Vagina (tissue), 2 donors: ENCODE results near the gene TMIGD1. TPM values are rescaled to one million over a fixed set of nuclear protein-coding genes. Genes with fewer than 3 reads are reported as not detected.

Experiments used
- DNase-seq, 2 donors: peaks; one replicate each; pipeline ENCODE4 v3.0.0-alpha.2; 2017; ENCODE audit errors: extremely low spot score in 2 of 2
- H3K27ac ChIP-seq: fragments of 200-600 bp; sonication (generic); one replicate; pipeline ENCODE4 v1.5.1; 2019
- H3K27me3 ChIP-seq: fragments of 200-600 bp; sonication (generic); one replicate; pipeline ENCODE4 v1.5.1; 2019
- H3K36me3 ChIP-seq, 2 donors: fragments of 200-600 bp; sonication (generic); one replicate each; pipeline ENCODE4 v1.5.1; 2017 to 2019
- H3K4me1 ChIP-seq: fragments of 200-600 bp; sonication (generic); one replicate; pipeline ENCODE4 v1.5.1; 2019
- H3K4me3 ChIP-seq, 2 donors: fragments of 200-600 bp; sonication (generic); 1 replicate in 1 of 2; 2 replicates in 1 of 2; pipeline ENCODE4 v1.5.1; 2016 to 2019
- H3K9me3 ChIP-seq: fragments of 200-600 bp; sonication (generic); one replicate; pipeline ENCODE4 v1.5.1; 2019
- POLR2A ChIP-seq, 2 donors: fragments of 450-650 bp; IDR thresholded peaks; one replicate each; pipeline ENCODE4 v1.6.1; 2017; ENCODE audit warnings: antibody characterized with exemption in 2 of 2, mild to moderate bottlenecking in 2 of 2, moderate library complexity in 2 of 2
- POLR2AphosphoS5 ChIP-seq, 2 donors: sonication (generic); formaldehyde crosslinking; IDR thresholded peaks; one replicate each; pipeline ENCODE4 v1.9.0; 2017; ENCODE audit warnings: antibody characterized with exemption in 2 of 2, mild to moderate bottlenecking in 2 of 2, low read depth in 1 of 2; ENCODE audit not compliant: insufficient read depth in 1 of 2
- intact Hi-C: fragments of 100-400 bp; cut with DNase I; formaldehyde crosslinking; loops from one replicate; pipeline ENCODE4 v1.15.1; 2023
- total RNA-seq: library from RNA; depleted of rRNA; stranded (reverse); fragments of >200 nt; gene quantifications from one replicate; pipeline ENCODE4 v1.2.3, GENCODE V29; 2016
- TF ChIP-seq, protein P1 (sequence below), 3 experiments: fragments of 450-650 bp in 2 of 3; fragments of 200-600 bp in 1 of 3; sonication (generic) in 1 of 3; IDR thresholded peaks; one replicate each; pipeline ENCODE4 v1.5.1; 2017 to 2019; ENCODE audit warnings: antibody characterized with exemption in 3 of 3, mild to moderate bottlenecking in 2 of 3, moderate library complexity in 2 of 3

The TMIGD1 gene
- total RNA-seq, 1 donor from 2014 or later, result not detected

DNA sequence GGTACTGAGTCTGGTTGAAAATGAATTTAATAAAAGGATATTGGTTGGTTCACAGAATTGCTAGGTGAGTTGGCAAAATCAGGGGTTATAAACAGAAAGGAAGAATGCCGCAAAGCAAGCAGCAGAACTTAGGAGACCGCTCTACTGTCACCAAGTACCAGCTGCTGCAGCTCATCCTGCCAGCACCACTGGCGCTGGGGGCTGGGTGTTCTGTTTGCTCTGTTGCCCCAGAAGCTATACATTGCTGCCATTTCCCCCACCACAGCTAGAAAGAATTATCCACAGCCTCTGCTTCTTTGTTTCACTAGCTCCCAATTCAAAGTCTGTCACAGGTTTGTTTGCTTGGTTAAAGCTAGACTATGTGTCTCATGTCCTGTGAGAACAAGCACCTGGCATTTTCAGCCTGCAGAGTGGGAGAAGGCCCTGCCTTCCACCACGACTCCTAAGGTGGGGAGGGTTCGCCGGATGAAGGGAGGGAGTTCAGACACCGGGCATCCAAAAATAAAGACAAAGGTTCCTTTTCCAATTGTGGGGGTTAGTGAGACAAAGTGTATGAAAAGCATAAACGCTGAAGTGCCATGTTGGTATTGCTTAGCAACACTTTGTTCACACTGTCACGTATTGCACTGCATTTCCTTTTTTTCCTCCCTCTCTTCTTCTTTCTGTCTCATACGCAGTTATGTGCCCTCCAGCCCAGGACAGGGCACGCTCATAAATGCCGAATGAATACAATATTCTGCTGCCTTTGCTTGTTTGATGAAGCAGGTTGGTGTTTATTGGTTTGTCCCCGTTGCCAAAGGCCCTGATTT, 35.3 kb upstream of the TMIGD1 start:
- Histone ChIP-seq H3K27ac (no peak overlapping the region), H3K27me3 (no peaks in the 10 kb centered on the region), H3K4me1 (no peaks in the 10 kb centered on the region), H3K9me3 (no peaks in the 10 kb centered on the region), H3K36me3 (no peaks in the 10 kb centered on the region), H3K4me3 (no peak overlapping the region)
- intact Hi-C loops, result no loop called here
- DNase-seq, result no peak
- no peak for TF ChIP-seq POLR2A (IDR thresholded peaks at IDR 0.05)
- TF ChIP-seq, protein P1, sequence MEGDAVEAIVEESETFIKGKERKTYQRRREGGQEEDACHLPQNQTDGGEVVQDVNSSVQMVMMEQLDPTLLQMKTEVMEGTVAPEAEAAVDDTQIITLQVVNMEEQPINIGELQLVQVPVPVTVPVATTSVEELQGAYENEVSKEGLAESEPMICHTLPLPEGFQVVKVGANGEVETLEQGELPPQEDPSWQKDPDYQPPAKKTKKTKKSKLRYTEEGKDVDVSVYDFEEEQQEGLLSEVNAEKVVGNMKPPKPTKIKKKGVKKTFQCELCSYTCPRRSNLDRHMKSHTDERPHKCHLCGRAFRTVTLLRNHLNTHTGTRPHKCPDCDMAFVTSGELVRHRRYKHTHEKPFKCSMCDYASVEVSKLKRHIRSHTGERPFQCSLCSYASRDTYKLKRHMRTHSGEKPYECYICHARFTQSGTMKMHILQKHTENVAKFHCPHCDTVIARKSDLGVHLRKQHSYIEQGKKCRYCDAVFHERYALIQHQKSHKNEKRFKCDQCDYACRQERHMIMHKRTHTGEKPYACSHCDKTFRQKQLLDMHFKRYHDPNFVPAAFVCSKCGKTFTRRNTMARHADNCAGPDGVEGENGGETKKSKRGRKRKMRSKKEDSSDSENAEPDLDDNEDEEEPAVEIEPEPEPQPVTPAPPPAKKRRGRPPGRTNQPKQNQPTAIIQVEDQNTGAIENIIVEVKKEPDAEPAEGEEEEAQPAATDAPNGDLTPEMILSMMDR (IDR thresholded peaks at IDR 0.05), result no peak
- no peak for TF ChIP-seq POLR2AphosphoS5 (IDR thresholded peaks at IDR 0.05; ENCODE audit: insufficient read depth in 1 of 2, low read depth in 1 of 2)

DNA sequence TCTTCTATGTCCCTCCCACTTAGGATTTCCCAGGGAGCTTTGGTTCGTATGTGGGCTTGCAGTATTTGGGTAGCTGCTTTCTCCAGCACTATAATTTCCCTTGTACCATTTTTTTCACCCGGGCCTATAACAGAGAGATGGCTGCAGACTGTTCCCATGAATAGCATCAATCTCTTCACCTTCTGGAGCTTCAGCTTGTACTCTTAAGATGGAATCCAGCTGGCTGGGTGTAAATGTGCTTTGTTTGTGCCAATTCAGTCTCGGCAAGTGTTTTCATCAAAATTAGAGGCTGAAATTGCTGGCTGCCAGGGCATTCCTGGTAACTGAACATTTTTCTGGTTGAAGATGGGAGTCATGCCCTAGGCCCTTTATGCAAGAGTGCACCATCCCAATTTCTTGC, 32.7 kb upstream of the TMIGD1 start:
- no peak for DNase-seq
- no peaks in the 10 kb centered on the region for H3K4me1 ChIP-seq
- TF ChIP-seq POLR2A (IDR thresholded peaks at IDR 0.05), result no peak
- TF ChIP-seq, protein P1 (IDR thresholded peaks at IDR 0.05), result no peak
- TF ChIP-seq POLR2AphosphoS5 (IDR thresholded peaks at IDR 0.05; ENCODE audit: insufficient read depth in 1 of 2, low read depth in 1 of 2), result no peak
- no peaks in the 10 kb centered on the region for H3K9me3 ChIP-seq
- H3K36me3 ChIP-seq, result no peaks in the 10 kb centered on the region
- H3K4me3 ChIP-seq, result no peak overlapping the region
- H3K27ac ChIP-seq, result no peak overlapping the region
- intact Hi-C loops, result no loop called here
- H3K27me3 ChIP-seq, result no peaks in the 10 kb centered on the region

DNA sequence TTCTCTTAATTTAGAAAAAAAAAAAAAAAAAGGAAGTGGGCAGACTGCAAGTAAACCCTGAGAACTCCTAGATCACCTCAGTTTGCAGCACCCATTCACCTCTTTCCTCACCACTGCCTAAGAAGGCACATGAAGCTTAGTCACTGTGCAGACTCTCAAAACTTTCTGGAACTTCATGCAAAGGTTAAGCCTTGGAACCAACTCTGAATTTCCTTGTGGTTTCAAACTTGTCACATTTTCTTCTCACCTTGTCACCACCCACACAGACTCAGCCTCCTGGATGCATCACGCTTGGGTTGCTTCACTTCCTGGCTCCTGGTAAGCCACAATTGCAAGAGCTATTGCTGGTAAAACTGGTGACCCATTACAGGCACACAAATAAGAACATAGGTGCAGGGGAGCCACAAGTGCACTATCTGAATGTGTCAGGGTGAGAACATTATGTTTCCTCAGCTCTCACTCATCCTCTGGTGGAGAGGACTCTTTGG, 29.9 kb upstream of the TMIGD1 start:
- TF ChIP-seq, protein P1 (IDR thresholded peaks at IDR 0.05), result no peak
- peak in 1 of 2 donors; percentile 54 for TF ChIP-seq POLR2AphosphoS5 (IDR thresholded peaks at IDR 0.05; ENCODE audit: insufficient read depth in 1 of 2, low read depth in 1 of 2)
- Histone ChIP-seq H3K27me3 (no peaks in the 10 kb centered on the region), H3K4me3 (no peak overlapping the region), H3K9me3 (no peaks in the 10 kb centered on the region), H3K27ac (no peak overlapping the region), H3K4me1 (no peaks in the 10 kb centered on the region), H3K36me3 (no peaks in the 10 kb centered on the region)
- no peak for DNase-seq
- intact Hi-C loops, result no loop called here

GRCh38 chr17:30361766-30362279, 28.0 kb upstream of the TMIGD1 start:
- Histone ChIP-seq H3K36me3 (no peaks in the 10 kb centered on the region), H3K4me1 (no peaks in the 10 kb centered on the region), H3K27me3 (no peaks in the 10 kb centered on the region), H3K9me3 (no peaks in the 10 kb centered on the region), H3K4me3 (no peak overlapping the region), H3K27ac (no peak overlapping the region)
- no peak for DNase-seq
- intact Hi-C loops, result no loop called here
- TF ChIP-seq POLR2AphosphoS5 (IDR thresholded peaks at IDR 0.05; ENCODE audit: insufficient read depth in 1 of 2, low read depth in 1 of 2) (no peak), POLR2A (IDR thresholded peaks at IDR 0.05) (no peak)
- TF ChIP-seq, protein P1 (IDR thresholded peaks at IDR 0.05), result no peak
